TTC549 (cell line): Measurements from ENCODE around the gene USP44.

ENCODE experiments used
- FAIRE-seq: peaks from 2 replicates; lab custom pipeline; 2012; peaks lifted over from hg19 to GRCh38; lab: Jason Lieb, UNC

USP44 gene

DNA sequence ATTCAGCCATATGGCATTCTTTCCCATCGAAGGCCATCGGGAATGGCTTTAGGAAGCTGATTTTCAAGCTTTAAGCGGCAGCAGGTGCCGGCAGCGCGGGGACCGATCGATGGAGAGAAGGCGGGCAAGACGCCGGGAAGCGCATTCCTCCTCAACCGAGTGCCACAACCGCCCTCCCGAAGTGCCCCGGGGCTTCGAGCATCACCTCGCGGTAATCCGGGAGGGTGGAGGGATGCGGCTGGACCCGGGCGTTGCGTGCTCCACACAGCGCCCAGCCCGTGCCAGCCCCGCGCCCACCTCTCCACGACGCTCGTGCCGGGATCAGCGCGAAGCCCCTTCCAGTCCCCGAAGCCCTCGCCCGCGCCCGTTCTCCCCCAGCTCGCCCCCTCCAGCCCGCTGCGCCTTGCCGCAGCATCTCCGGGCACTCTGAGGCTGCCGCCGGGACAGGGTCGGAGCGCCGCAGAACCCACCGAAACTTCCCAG, 3.2 kb downstream of the USP44 start:
- FAIRE-seq: no peak

- no peak for FAIRE-seq
Observed at GRCh38 chr12:95547522-95548055, 3.7 kb downstream of the USP44 start.

DNA sequence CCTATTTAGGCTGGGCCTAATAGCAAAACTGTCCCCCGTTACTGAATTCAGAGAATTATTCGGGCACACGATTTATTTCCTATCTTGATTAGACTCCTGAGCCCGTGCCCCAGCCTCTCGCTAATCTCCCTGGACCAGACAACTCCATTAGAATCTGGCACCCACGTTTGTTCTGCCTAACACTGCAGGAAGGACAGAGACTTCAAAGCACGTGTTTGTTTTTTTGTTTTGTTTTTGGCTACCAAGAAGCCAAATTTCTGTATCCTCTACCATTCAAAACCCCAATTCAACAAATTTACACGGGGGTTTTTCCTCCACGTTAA, 4.8 kb downstream of the USP44 start:
- no peak for FAIRE-seq

DNA sequence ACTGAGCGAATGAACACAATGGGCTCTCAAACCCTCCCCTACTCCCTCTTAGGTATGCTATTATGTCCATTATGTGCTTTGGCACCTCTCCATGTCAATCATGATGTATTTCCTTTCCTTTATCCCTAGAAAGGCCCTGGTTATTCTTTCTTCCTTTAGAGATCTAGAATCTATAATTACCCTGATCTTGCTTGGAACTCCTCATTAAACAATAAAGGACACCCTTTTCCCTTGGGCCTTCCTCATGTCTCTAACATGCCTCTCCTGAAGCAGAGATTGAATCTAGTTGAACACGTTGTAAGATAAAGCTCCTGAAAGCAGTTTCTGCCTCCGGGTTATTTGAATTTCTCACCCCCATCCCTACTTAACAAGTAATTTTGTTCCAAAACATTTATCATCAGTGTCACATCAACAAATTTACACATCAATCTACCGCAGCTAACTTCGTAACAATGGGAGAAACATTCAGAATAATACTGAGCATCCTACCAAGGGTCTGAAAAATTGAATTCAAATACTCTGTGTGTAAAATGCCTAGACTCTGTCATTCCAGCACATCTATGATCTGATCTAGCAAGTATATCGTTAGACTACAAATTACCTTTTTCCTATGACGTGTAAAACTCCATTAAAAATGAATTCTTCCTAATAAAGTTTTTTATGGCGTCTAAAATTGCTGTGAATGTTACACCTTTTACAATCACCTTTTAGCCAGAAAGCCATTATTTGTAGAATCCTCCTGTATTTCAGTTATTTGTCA, 5.4 kb downstream of the USP44 start:
- no peak for FAIRE-seq

DNA sequence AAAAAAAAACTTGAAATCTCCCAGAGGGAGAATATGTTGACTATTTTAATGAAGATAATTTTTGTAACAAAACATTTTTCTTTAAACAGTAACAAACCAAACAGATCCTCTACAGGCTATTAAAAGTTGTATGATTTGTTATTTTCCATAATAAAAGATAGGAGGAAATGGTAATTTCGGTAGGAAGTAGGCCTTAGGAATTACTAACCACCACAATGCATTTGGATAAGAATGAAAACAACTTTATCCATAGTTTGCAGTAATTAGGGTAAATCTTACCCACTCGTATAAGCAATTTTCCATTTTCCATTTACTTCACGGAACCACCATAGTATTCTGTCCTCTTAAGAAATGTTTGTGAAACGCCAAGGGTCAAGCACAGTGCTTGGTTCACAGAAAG, 6.0 kb downstream of the USP44 start:
- FAIRE-seq: no peak

DNA sequence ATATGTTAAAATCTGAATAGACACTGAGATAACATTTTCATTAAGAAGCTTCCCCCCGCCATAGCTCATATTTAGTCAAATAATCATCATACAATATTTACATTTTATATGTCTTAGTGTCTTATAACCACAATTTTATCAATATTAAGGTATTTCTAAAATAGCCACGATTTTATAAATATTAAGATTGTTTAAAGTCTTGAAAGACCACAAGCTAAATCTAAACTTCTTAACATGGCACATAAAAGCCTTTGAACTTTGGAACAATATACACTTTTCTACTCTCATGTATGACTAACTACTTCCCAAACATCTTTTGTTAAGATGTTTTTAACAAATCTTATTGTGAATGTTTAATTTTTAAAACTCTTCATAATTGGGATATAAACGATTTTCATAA, 6.5 kb downstream of the USP44 start:
- FAIRE-seq: no peak

GRCh38 chr12:95543305-95543704, 8.0 kb downstream of the USP44 start:
- FAIRE-seq: no peak

- FAIRE-seq: no peak
Observed at GRCh38 chr12:95541436-95541835, 9.8 kb downstream of the USP44 start.

GRCh38 chr12:95538656-95539055, 12.6 kb downstream of the USP44 start:
- FAIRE-seq: no peak

DNA sequence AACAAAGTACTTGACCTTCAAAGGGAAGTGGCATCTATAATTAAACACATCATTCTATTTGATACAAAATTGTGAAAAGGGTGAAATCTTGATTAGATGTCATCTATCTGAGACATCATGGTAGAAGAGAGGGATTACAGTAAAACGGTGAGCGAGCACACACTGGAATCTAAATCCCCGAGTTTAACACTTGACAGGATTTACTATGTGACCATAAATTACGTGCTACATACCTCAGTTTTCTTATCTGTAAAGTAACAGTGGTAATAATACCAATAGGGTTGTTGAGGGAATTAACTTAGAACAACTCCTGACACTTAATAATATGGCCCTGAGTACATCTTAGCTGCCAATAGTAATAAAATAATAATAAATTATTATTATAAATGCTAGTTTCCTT, 13.3 kb downstream of the USP44 start:
- no peak for FAIRE-seq

DNA sequence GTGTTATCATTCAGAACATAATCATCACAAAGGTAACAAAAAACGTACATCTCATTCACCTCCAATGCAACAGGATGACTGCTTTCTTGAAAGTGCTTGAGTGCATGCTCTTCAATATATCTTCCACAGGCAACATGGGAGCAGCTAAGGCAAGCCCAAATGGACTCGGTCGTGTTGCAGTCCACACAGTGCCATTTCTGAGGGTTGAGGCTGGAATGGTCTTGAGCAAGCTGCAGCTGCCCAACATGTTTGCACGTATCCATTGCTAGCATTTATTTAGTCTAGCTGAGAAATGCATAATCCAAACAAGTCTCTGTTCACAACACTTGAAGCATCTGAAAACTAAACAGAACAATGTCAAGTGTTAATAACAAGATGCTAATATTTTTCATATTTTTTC, 17.3 kb downstream of the USP44 start:
- FAIRE-seq: no peak

DNA sequence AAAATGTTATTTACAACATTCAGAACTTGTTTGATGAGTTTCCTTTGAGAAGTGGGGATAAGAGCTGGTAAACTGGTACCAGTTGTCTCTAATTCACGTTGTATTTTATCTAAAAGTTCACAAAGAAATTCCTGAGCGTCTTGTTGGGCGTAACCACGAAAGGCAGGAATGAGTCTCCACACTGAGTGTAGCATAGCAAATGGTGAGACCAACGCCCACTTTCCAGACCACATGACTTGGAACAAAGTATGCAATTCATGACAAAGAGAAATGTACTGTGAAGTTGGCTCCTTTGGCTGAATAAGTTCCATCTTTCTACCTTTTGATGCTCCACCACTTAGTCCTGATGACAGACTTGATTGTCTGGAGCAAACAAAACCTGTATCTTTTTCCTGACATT, 18.4 kb downstream of the USP44 start:
- FAIRE-seq: no peak

- FAIRE-seq: no peak
Observed at GRCh38 chr12:95529693-95530225, 21.5 kb downstream of the USP44 start.

DNA sequence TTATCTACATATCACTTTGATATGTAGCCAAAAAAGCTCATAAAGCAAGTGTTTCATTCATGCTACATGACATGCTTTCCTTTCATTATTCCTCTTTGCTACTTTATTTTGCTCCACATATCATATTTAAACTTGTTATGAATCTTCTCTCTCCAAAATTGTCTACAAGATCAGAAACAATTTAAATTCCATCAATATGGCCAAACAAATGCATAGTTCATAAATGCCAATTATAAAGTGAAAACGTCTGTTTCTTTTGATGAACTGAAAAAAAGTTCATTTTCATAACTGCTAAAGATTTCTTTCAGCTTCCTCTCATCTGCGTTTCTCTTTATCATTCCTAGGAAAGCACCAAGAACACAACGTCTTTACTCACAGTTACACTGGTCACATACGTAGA, 22.8 kb downstream of the USP44 start:
- no peak for FAIRE-seq

GRCh38 chr12:95522692-95523091, 28.6 kb downstream of the USP44 start:
- FAIRE-seq: no peak

DNA sequence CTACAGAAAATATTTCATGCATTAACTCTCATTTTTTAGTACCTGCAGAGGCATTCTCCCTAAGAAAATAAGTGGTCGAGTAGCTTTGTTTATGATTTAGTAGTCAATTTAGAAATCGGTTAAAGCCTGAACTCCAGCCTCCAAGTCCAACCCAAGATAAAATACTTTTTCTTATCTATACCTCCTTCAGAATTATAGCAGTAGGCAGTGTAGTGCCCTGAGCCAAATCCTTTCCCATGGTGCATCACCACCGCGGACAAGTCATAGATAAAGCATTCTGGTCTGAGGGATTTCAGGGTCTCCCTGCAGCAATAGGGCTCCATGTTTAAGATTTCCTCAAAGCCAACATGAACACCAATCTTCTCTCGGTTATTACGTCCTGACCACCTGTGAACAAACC, 30.5 kb downstream of the USP44 start:
- no peak for FAIRE-seq

GRCh38 chr12:95518944-95519343, 32.3 kb downstream of the USP44 start:
- FAIRE-seq: no peak

DNA sequence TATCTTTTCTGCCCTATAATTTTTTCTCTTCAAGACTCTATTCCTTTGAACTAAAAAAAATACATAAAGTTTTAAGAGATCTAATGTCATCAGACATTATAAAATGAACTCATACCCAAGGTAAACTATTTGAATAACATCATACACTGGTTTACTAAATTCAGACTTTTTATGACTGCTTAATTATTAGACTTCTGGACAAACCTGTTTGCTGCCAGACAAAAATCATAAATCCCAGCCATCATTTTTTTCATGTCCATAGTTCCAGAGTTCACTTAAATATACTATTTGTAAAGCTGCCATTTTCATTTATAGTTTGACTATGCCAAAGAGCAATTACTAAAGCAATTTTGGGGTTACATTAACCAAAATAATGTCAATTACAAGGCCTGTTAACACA, 34.0 kb downstream of the USP44 start:
- FAIRE-seq: no peak

DNA sequence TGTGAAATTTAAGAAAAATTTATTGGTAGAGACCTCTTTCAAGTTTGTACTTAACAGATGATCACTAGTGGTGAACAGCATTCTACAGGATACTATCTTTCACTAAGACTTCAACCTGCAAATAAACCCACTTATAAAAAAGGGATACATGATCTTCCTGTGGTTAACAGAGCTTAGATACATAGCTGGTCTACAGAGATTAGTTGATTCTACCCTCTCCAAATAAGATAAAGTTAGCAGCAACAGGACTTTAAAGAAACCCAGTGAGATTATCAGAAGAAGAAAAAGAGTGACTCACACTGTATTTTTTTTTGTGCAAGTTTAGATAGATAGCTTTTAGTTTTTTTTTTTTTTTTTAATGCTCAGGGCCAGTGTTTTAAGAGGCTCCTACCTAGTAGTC, 34.5 kb downstream of the USP44 start:
- FAIRE-seq: no peak

DNA sequence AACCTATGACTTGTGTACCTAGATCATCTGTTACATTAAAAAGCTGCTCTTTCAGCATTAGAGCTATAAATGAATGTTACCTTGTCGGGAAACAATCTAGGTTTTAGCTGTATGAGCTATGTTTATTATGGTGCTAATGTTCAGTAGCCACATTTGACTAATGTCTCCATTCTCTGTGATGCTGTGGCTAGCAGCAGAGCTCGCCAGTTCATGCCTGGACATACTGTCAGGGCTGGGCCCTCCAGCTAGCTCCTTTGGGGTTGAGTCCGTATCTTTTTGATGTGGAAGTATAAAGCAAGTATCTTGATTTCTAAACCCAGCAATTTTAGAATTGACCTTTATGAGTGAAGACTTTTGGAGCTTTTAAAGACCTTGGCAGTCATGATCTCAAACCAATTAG, 36.1 kb downstream of the USP44 start:
- FAIRE-seq: no peak

- FAIRE-seq: no peak
Observed at GRCh38 chr12:95513599-95513998, 37.7 kb downstream of the USP44 start.

DNA sequence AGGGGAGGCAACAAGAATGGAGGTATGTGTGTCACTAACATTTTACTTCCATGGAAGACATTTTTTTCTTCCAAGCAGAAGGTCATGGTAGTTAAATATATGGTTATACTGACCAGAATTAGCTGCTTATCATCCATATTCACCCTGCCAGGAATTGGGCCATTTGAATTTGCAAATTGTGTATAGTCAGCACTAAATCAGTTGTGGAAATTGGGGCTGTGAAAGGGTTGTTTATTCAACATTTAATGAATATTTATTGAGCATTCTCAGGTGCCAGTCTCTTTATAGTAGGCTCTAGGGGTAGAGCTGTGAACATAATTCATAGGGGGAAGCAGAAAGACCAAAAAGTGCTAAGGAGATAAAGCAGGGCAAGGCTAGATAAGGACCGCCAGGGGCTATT, 39.3 kb downstream of the USP44 start:
- no peak for FAIRE-seq

GRCh38 chr12:95509300-95509699, 42.0 kb downstream of the USP44 start:
- FAIRE-seq: no peak
